Pancreas (tissue), 10 donors: ENCODE results near the gene USP1. TPM values are rescaled to one million over a fixed set of nuclear protein-coding genes. Genes with fewer than 3 reads are reported as not detected.

Source experiments
- ATAC-seq, 4 donors: fragments of 200-7000 bp; cut with Tn5 transposase; one replicate each; pipeline versions ENCODE4 v1.8.0 to v1.9.1; 2020; ENCODE audit warnings: mild to moderate bottlenecking in 4 of 4, moderate library complexity in 4 of 4
- DNase-seq, 6 donors: peaks; one replicate each; pipeline ENCODE4 v3.0.0-alpha.2; 2020
- FAIRE-seq: peaks from 2 replicates; lab custom pipeline; 2012; peaks lifted over from hg19 to GRCh38; lab: Jason Lieb, UNC
- H3K27ac ChIP-seq, 4 donors: fragments of 200-600 bp; sonication (generic); 1 replicate in 3 of 4; 2 replicates in 1 of 4; pipeline versions ENCODE4 v1.5.0 to v1.8.0; 2020
- H3K27me3 ChIP-seq, 4 donors: fragments of 200-600 bp; one replicate each; pipeline ENCODE4 v1.8.0; 2021
- H3K36me3 ChIP-seq, 3 donors: fragments of 200-600 bp; sonication (generic) in 1 of 3; one replicate each; pipeline versions ENCODE4 v1.5.0 to v1.8.0; 2020 to 2021
- H3K4me1 ChIP-seq, 3 donors: fragments of 200-600 bp; one replicate each; pipeline ENCODE4 v1.8.0; 2021
- H3K4me3 ChIP-seq, 4 donors: fragments of 200-600 bp; sonication (generic) in 2 of 4; one replicate each; pipeline versions ENCODE4 v1.5.0 to v1.8.0; 2020 to 2021
- H3K9me3 ChIP-seq, 4 donors: fragments of 200-600 bp; one replicate each; pipeline ENCODE4 v1.8.0; 2021
- WGBS, 2 donors: extraction: QIAGEN DNeasy Blood & Tissue Kit; methylation state at CpG; one replicate each; pipeline ENCODE4 v1.1.7; 2013; 5-methylcytosine and 5-hydroxymethylcytosine counted together
- intact Hi-C, 3 donors: fragments of 100-400 bp; cut with DNase I; formaldehyde crosslinking; loops; one replicate each; pipeline versions ENCODE4 v1.11.1 to v1.14.2; 2022
- polyA plus RNA-seq, 2 donors: library from polyadenylated mRNA; stranded (reverse); fragments of 200-250 nt; gene quantifications; one replicate each; pipeline ENCODE4 v1.2.3, GENCODE V29; 2013
- total RNA-seq, 6 donors: library from RNA; stranded (reverse); fragmentation: NEBNext Ultra II Directional in 4 of 6; extraction: Animal tissue kit (Norgen Biotek cat#: 25700) in 4 of 6; gene quantifications; one replicate each; pipeline versions ENCODE4 v1.2.1 to v1.2.4, GENCODE V29; 2021 to 2023
- TF ChIP-seq, protein P1 (sequence below), 4 donors: fragments of 200-600 bp; sonication (generic) in 3 of 4; IDR thresholded peaks; one replicate each; pipeline versions ENCODE4 v1.5.0 to v1.8.0; 2021; ENCODE audit warnings: antibody characterized with exemption in 4 of 4
- donor health status: healthy with polysubstance abuse.
- donor health status: DM: no; HTN: no; CAD: no; lungs with moderate emphysema.
- donor health status: DM: no; HTN: no; CAD: no.
- donor health status: control.
- donor health status: control.
- donor health status: Bipolar disorder and iron deficiency.
- donor health status: DM: yes; HTN: yes; CAD: no.
- donor health status: DM: no; HTN: no; CAD: no.
- donor health status: DM: no; HTN: no; CAD: no.
- donor health status: DM: yes; HTN: yes; CAD: no.

USP1 gene
- total and polyA plus RNA-seq, 8 donors = 3.6 to 12.8 (median 10.3) TPM

GRCh38 chr1:62494137-62494536 lies 57.3 kb downstream of the USP1 start:
- ATAC-seq = no peak
- FAIRE-seq = no peak
- intact Hi-C loops = no loop called here
- WGBS, 2 donors = 93 to 95% methylated on average over 4 of the region's 4 CpGs
- no peak for DNase-seq
- no peaks in the 10 kb centered on the region for H3K4me1 ChIP-seq
- peaks cover 0 to 8% (median 0%) of the 10 kb centered on the region in 3 donors for H3K36me3 ChIP-seq
- TF ChIP-seq, protein P1, sequence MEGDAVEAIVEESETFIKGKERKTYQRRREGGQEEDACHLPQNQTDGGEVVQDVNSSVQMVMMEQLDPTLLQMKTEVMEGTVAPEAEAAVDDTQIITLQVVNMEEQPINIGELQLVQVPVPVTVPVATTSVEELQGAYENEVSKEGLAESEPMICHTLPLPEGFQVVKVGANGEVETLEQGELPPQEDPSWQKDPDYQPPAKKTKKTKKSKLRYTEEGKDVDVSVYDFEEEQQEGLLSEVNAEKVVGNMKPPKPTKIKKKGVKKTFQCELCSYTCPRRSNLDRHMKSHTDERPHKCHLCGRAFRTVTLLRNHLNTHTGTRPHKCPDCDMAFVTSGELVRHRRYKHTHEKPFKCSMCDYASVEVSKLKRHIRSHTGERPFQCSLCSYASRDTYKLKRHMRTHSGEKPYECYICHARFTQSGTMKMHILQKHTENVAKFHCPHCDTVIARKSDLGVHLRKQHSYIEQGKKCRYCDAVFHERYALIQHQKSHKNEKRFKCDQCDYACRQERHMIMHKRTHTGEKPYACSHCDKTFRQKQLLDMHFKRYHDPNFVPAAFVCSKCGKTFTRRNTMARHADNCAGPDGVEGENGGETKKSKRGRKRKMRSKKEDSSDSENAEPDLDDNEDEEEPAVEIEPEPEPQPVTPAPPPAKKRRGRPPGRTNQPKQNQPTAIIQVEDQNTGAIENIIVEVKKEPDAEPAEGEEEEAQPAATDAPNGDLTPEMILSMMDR (IDR thresholded peaks at IDR 0.05) = no peak
- no peak overlapping the region for H3K27ac ChIP-seq
- no peak overlapping the region for H3K4me3 ChIP-seq
- H3K27me3 ChIP-seq = no peaks in the 10 kb centered on the region
- H3K9me3 ChIP-seq = no peaks in the 10 kb centered on the region

DNA sequence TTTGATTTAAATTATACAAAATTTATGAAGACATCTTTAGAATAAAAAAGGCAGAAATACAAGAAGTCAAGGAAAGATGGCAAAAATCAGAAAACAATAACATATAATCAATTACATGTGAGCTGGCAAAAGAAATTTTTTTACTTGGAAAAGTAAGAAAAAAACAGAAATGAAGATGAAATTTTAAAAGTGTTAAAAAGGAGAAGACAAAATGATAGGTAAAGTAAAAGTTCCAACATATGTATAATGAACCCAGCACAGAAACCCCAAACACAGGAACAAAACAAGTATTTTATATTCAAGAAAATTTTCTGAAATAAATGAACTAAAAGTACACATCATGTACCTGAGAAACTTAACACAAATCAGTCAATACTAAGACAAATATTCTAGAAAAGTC lies 63.4 kb downstream of the USP1 start:
- TF ChIP-seq, protein P1 (IDR thresholded peaks at IDR 0.05) = no peak
- peak; percentile 43 for FAIRE-seq
- intact Hi-C loops = loop anchor here in 1 of 3 donors (10.0 kb wide), 1 partner anchor 245 kb away; no protein-coding TSS in a partner anchor
- DNase-seq = no peak
- ATAC-seq = no peak
- H3K36me3 ChIP-seq = no peaks in the 10 kb centered on the region
- no peaks in the 10 kb centered on the region for H3K27me3 ChIP-seq
- H3K4me1 ChIP-seq = no peaks in the 10 kb centered on the region
- no peak overlapping the region for H3K4me3 ChIP-seq
- no peak overlapping the region for H3K27ac ChIP-seq
- no peaks in the 10 kb centered on the region for H3K9me3 ChIP-seq

Other genes with a start within 250 kb of the USP1 start
- under 1 TPM in 5 of 6 donors, not detected in 1; 0.03 to 0.28 (median 0.09) TPM for gene L1TD1, start 242.2 kb upstream of the USP1 start, total RNA-seq
- under 1 TPM in 1 of 2 donors, not detected in 1; 0.05 TPM for gene L1TD1, start 242.2 kb upstream of the USP1 start, polyA plus RNA-seq
- gene KANK4, start 117.6 kb upstream of the USP1 start, total RNA-seq = 10 to 100 TPM in 2 of 6 donors, 1 to 10 TPM in 4; 7.1 to 12.5 (median 9.1) TPM
- gene KANK4, start 117.6 kb upstream of the USP1 start, polyA plus RNA-seq = 1 to 10 TPM; 2.4 to 4.6 TPM
- gene ANGPTL3, start 160.5 kb downstream of the USP1 start, total RNA-seq = 1 to 10 TPM in 1 of 6 donors, under 1 TPM in 5; 0.05 to 1.2 (median 0.51) TPM
- gene ANGPTL3, start 160.5 kb downstream of the USP1 start, polyA plus RNA-seq = under 1 TPM in 1 of 2 donors, not detected in 1; 0.28 TPM